ENCODE data around the gene TMEM61. TPM values are rescaled to one million over a fixed set of nuclear protein-coding genes. Genes with fewer than 3 reads are reported as not detected.

The TMEM61 gene
- total RNA-seq, 1 experiment from 2014 or later, result 0.74 TPM

DNA sequence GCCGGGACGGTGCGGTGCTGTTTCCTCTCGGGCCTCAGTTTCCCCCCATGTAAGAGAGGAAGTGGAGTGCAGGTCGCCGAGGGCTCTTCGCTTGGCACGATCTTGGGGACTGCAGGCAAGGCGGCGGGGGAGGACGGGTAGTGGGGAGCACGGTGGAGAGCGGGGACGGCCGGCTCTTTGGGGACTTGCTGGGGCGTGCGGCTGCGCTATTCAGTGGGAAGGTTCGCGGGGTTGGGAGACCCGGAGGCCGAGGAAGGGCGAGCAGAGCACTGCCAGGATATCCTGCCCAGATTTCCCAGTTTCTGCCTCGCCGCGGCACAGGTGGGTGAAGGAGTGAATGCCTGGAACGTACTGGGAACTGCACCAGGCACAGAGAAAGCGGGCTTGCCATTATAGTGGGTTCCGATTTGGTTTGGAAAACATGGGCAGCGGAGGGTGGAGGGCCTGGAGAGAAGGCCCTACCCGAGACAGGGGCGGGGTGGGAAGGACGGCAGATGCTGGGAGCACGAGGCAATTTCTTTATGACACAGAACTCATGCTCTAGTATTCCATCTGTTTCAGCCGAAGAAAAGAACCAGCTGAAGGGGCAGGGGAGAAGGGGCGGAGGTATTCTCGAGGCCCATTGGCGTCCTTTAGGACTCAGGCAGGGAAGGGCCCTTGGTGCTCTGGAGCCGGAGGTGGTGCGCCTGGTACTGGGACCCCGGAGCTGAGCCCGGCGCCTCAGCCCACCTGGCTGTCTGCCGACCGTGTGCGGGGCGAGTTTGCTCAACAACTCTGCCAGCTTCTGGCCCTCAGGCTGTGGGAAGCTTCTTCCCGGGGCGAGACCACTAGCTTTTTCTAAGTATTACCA lies 59.9 kb downstream of the TMEM61 start:
- H3K36me3 Mint-ChIP-seq, result peaks cover 6% of the 10 kb centered on the region
- H3K27me3 Mint-ChIP-seq (ENCODE audit: low read depth), result peaks cover 52% of the 10 kb centered on the region
- ChIA-PET POLR2A (no interaction called here), CTCF (interaction anchor here (1.1 to 8.7 kb wide), 6 partner anchors 10 to 95 kb away, joined by 3 to 64 read pairs (median 14); no protein-coding TSS in a partner anchor)
- no peaks in the 10 kb centered on the region for H3K9me3 Mint-ChIP-seq
- H3K4me3 Mint-ChIP-seq, result peak overlapping the region; percentile 86
- no peak overlapping the region for H3K27ac Mint-ChIP-seq
- DNase-seq (ENCODE audit: low spot score) (peak; percentile 40), ATAC-seq (peak; percentile 17)
- 0 out of 2 replicates have a peak, but pooled peaks have one; percentile 13 for TF ChIP-seq HMGXB4 (CRISPR knock-in tag; IDR thresholded peaks at IDR 0.05)
- TF ChIP-seq, protein P1, sequence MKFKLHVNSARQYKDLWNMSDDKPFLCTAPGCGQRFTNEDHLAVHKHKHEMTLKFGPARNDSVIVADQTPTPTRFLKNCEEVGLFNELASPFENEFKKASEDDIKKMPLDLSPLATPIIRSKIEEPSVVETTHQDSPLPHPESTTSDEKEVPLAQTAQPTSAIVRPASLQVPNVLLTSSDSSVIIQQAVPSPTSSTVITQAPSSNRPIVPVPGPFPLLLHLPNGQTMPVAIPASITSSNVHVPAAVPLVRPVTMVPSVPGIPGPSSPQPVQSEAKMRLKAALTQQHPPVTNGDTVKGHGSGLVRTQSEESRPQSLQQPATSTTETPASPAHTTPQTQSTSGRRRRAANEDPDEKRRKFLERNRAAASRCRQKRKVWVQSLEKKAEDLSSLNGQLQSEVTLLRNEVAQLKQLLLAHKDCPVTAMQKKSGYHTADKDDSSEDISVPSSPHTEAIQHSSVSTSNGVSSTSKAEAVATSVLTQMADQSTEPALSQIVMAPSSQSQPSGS (CRISPR knock-in tag; IDR thresholded peaks at IDR 0.05; ENCODE audit: borderline replicate concordance, low read depth), result no peak
- no peak for TF ChIP-seq JAZF1 (CRISPR knock-in tag; IDR thresholded peaks at IDR 0.05)
- no peak for TF ChIP-seq RORB (CRISPR knock-in tag; IDR thresholded peaks at IDR 0.05)
- TF ChIP-seq, protein P2, sequence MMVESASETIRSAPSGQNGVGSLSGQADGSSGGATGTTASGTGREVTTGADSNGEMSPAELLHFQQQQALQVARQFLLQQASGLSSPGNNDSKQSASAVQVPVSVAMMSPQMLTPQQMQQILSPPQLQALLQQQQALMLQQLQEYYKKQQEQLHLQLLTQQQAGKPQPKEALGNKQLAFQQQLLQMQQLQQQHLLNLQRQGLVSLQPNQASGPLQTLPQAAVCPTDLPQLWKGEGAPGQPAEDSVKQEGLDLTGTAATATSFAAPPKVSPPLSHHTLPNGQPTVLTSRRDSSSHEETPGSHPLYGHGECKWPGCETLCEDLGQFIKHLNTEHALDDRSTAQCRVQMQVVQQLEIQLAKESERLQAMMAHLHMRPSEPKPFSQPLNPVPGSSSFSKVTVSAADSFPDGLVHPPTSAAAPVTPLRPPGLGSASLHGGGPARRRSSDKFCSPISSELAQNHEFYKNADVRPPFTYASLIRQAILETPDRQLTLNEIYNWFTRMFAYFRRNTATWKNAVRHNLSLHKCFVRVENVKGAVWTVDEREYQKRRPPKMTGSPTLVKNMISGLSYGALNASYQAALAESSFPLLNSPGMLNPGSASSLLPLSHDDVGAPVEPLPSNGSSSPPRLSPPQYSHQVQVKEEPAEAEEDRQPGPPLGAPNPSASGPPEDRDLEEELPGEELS (CRISPR knock-in tag; IDR thresholded peaks at IDR 0.05), result no peak
- TF ChIP-seq ZNF219 (CRISPR knock-in tag; IDR thresholded peaks at IDR 0.05; ENCODE audit: borderline replicate concordance), result no peak
- TF ChIP-seq, protein P3, sequence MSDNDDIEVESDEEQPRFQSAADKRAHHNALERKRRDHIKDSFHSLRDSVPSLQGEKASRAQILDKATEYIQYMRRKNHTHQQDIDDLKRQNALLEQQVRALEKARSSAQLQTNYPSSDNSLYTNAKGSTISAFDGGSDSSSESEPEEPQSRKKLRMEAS (CRISPR knock-in tag; IDR thresholded peaks at IDR 0.05), result no peak; the same call in 1 of the 2 replicates
- peak; percentile 96 for TF ChIP-seq ZNF263 (CRISPR knock-in tag; IDR thresholded peaks at IDR 0.05; ENCODE audit: low read depth)
- TF ChIP-seq ATF1 (CRISPR knock-in tag; IDR thresholded peaks at IDR 0.05), result 0 out of 2 replicates have a peak, but pooled peaks have one; percentile 56
- H3K4me1 Mint-ChIP-seq, result peaks cover 52% of the 10 kb centered on the region

DNA sequence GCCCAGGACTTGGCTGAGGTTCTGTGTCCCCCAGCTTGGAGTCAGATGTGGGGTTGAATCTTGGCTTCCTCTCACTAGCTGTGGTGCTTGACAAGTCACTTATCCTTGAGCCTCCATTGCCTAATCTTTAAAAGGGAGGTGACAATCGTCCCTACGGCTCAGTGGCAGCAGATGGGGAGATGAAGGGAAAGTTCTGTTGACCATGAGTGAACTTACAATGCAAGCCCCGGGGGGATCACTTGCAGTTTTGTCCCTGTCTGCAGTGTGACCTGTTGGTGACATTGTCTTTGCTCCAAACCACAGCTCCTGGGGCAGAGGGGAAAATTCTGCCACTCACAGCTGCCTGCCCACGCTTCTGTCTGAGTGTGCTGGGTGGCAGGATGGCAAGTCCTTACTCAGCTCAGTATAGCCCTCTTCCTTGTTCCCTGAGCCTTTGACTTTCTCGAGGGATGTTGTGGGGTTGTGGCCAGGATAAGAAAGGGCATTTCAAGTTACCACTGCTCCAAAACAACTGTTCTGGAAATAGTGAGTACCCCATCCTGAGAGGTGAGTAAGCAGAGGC lies 60.6 kb downstream of the TMEM61 start:
- Mint-ChIP-seq H3K4me1 (peaks cover 50% of the 10 kb centered on the region), H3K4me3 (peak overlapping the region; percentile 86), H3K27me3 (ENCODE audit: low read depth) (peaks cover 52% of the 10 kb centered on the region), H3K36me3 (peaks cover 7% of the 10 kb centered on the region), H3K27ac (no peak overlapping the region), H3K9me3 (no peaks in the 10 kb centered on the region)
- DNase-seq (ENCODE audit: low spot score) (no peak), ATAC-seq (no peak)
- ChIA-PET CTCF (interaction anchor here (1.2 to 8.7 kb wide), 5 partner anchors 19 to 96 kb away, joined by 5 to 64 read pairs (median 17); no protein-coding TSS in a partner anchor), POLR2A (no interaction called here)
- TF ChIP-seq FOXP1 (CRISPR knock-in tag; IDR thresholded peaks at IDR 0.05; ENCODE audit: borderline replicate concordance) (no peak), CBFB (CRISPR knock-in tag; IDR thresholded peaks at IDR 0.05; ENCODE audit: low read depth) (no peak), PRDM15 (CRISPR knock-in tag; IDR thresholded peaks at IDR 0.05) (no peak), SP1 (CRISPR knock-in tag; conservative IDR thresholded peaks at IDR 0.05) (no peak), NFYB (CRISPR knock-in tag; conservative IDR thresholded peaks at IDR 0.05; ENCODE audit: low read depth) (no peak), E2F5 (CRISPR knock-in tag; IDR thresholded peaks at IDR 0.05) (no peak)
- TF ChIP-seq, protein P1 (CRISPR knock-in tag; IDR thresholded peaks at IDR 0.05; ENCODE audit: borderline replicate concordance, low read depth), result no peak
- TF ChIP-seq, protein P4, sequence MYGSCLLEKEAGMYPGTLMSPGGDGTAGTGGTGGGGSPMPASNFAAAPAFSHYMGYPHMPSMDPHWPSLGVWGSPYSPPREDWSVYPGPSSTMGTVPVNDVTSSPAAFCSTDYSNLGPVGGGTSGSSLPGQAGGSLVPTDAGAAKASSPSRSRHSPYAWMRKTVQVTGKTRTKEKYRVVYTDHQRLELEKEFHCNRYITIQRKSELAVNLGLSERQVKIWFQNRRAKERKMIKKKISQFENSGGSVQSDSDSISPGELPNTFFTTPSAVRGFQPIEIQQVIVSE (CRISPR knock-in tag; IDR thresholded peaks at IDR 0.05; ENCODE audit: borderline replicate concordance), result no peak
